Activated CD4-positive, CD25-positive, alpha-beta regulatory T cell treated with anti-CD3 and anti-CD28 coated beads, Interleukin-2, amount 50 U/mL, for 72 hours (primary cell): ENCODE results near the gene LRRC49.

ENCODE experiments used
- DNase-seq: peaks from one replicate; pipeline ENCODE4 v3.0.0; 2021

The LRRC49 gene

DNA sequence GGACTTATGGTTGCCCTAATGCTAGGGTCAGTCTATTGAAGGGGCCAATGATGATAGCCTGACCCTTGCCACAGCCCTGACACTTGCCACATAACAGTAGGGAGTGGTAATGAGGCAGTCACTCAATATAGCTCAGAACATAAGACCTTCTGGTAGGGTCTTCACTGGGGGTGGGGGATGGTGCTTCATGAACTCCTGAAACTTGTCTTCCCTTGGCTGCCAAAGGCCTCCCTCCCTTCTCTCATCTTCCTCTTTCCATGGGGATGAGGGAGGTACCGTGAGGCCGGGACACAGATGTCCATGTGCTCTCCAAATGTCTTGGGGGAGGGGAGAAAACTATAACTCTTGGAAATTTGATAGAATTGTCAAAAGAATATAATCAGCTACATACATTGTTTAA lies 201.5 kb downstream of the LRRC49 start:
- no peak for DNase-seq

- no peak for DNase-seq
These were observed 204.1 kb downstream of the LRRC49 start for GRCh38 chr15:71096676-71097075.

- DNase-seq: no peak
These were observed 205.3 kb downstream of the LRRC49 start for GRCh38 chr15:71097890-71098289.

DNA sequence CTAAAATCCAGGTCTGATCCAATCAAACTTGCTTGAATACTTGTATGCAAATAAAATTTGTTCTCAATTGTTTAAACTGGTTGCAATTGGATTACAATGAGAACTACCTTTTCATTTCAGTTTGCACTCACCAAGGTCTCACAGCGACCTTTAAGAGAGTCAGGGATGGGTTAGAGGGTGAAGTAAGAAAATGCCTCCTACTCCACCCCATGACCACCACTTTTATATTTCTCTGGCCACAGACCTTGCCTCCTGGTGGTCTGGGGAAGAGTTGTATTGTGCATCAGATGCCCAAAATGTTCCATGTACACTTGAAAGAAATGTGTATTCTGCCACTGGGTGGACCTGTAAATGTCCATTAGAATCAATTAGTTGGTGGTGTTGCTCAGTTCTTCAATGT lies 206.3 kb downstream of the LRRC49 start:
- no peak for DNase-seq
